ENCODE measurements around the gene INPPL1. TPM values are rescaled to one million over a fixed set of nuclear protein-coding genes. Genes with fewer than 3 reads are reported as not detected.

Gene INPPL1
- total RNA-seq, 1 donor from 2014 or later = 93.1 TPM

DNA sequence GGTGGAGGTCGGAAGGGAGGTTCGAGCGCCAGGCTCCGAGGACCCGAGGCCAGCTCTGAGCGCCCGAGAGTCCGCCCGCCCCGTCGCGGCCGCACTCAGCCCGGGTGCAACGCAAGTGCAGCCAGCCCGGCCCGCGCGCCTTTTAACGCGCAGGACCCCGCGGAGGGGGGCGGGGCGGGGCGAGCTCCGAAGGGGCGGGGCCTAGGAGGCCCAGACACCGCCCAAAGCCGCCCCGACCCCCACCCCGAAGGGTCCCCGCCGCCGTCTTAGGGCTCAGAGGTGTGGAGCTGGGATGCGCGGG, 19.4 kb downstream of the INPPL1 start, which contains the start of gene PHOX2A:
PHOX2A (minus strand) TSS at position 117 of the 301 bp plus-strand sequence. CDS start 172 bp downstream, outside the sequence.
- TF ChIP-seq, protein P1, sequence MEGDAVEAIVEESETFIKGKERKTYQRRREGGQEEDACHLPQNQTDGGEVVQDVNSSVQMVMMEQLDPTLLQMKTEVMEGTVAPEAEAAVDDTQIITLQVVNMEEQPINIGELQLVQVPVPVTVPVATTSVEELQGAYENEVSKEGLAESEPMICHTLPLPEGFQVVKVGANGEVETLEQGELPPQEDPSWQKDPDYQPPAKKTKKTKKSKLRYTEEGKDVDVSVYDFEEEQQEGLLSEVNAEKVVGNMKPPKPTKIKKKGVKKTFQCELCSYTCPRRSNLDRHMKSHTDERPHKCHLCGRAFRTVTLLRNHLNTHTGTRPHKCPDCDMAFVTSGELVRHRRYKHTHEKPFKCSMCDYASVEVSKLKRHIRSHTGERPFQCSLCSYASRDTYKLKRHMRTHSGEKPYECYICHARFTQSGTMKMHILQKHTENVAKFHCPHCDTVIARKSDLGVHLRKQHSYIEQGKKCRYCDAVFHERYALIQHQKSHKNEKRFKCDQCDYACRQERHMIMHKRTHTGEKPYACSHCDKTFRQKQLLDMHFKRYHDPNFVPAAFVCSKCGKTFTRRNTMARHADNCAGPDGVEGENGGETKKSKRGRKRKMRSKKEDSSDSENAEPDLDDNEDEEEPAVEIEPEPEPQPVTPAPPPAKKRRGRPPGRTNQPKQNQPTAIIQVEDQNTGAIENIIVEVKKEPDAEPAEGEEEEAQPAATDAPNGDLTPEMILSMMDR (IDR thresholded peaks at IDR 0.05; ENCODE audit: insufficient read depth, low read length, poor library complexity, severe bottlenecking) = no peak
- Histone ChIP-seq H3K27me3 (ENCODE audit: control insufficient read depth, insufficient read depth, low read length) (peaks cover 70% of the 10 kb centered on the region), H3K36me3 (ENCODE audit: control insufficient read depth, insufficient read depth, low read length) (no peaks in the 10 kb centered on the region), H3K4me3 (ENCODE audit: low read depth, low read length) (no peak within 1 kb of the TSS)
- DNase-seq (ENCODE audit: low read depth) = no peak

DNA sequence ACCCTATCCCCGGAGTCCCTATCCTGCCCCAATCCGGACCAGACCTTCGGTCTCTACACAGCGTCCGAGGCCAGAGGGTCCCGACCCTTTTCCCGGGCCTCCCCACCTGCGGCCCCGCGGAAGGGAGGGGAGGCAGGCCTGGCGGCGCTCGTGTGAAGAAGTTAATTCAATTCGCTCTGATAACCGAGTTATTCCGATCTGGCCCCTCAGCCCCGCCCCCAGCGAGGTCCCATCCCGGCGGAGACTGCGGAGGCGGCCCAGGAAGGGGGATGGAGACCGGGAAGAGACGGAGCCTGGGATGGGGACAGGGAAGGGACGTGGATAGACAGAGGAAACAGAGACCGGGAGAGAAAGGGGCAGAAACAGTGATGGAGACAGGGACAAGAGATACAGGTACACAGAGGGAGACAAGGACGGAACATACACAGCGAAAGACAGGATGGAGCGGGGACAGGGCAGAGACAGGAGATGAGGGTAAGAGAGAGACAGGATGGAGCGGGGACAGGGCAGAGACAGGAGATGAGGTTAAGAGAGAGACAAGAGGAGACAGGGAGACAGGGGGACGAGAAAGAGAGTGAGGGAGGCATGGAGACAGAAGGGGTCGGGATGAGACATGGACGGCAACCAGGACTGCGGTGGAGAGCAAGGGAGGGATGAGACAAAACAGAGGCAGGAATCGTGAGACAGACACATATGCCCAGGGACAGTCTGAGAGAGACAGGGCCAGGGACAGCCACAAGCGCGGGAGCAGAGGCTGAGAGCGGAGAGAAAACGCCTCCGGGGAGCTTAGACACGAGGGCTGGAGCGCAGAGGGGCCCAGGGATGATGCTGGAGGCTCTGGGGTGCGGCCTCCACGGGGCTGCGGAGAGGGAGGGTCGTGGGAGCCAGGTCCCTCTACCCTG, 20.0 kb downstream of the INPPL1 start:
- DNase-seq (ENCODE audit: low read depth) = no peak
- TF ChIP-seq, protein P1 (IDR thresholded peaks at IDR 0.05; ENCODE audit: insufficient read depth, low read length, poor library complexity, severe bottlenecking) = no peak
- Histone ChIP-seq H3K27me3 (ENCODE audit: control insufficient read depth, insufficient read depth, low read length) (peaks cover 64% of the 10 kb centered on the region), H3K4me3 (ENCODE audit: low read depth, low read length) (no peak overlapping the region), H3K36me3 (ENCODE audit: control insufficient read depth, insufficient read depth, low read length) (no peaks in the 10 kb centered on the region)

GRCh38 chr11:72245263-72245816, 20.8 kb downstream of the INPPL1 start:
- no peak for DNase-seq (ENCODE audit: low read depth)
- Histone ChIP-seq H3K27me3 (ENCODE audit: control insufficient read depth, insufficient read depth, low read length) (peaks cover 59% of the 10 kb centered on the region), H3K4me3 (ENCODE audit: low read depth, low read length) (no peak overlapping the region), H3K36me3 (ENCODE audit: control insufficient read depth, insufficient read depth, low read length) (no peaks in the 10 kb centered on the region)
- TF ChIP-seq, protein P1 (IDR thresholded peaks at IDR 0.05; ENCODE audit: insufficient read depth, low read length, poor library complexity, severe bottlenecking) = no peak

GRCh38 chr11:72247584-72247983, 23.0 kb downstream of the INPPL1 start:
- Histone ChIP-seq H3K4me3 (ENCODE audit: low read depth, low read length) (no peak overlapping the region), H3K27me3 (ENCODE audit: control insufficient read depth, insufficient read depth, low read length) (peaks cover 48% of the 10 kb centered on the region), H3K36me3 (ENCODE audit: control insufficient read depth, insufficient read depth, low read length) (no peaks in the 10 kb centered on the region)
- DNase-seq (ENCODE audit: low read depth) = no peak
- TF ChIP-seq, protein P1 (IDR thresholded peaks at IDR 0.05; ENCODE audit: insufficient read depth, low read length, poor library complexity, severe bottlenecking) = no peak

DNA sequence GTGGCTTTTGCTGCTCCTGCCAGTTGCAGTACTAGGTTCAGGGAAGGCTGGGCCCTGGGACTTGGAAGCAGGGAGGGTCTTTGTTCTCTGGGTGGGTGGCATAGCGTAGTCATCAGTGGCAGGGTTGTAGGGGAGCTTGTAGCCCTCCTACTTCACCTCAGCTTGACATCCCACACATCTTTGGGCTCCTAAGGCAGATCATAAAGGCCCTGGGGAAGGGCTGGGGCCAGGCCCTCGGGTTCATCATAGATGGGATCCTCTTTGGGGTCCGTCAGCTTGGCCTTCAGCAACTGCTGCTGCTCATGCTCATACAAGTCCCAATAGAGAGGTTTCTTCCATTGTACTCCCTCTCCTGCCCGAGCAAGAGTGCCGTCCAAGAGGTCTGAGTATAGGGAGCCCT, 25.4 kb downstream of the INPPL1 start:
- H3K27me3 ChIP-seq (ENCODE audit: control insufficient read depth, insufficient read depth, low read length) = peaks cover 25% of the 10 kb centered on the region
- TF ChIP-seq, protein P1 (IDR thresholded peaks at IDR 0.05; ENCODE audit: insufficient read depth, low read length, poor library complexity, severe bottlenecking) = no peak

More for the DNA sequence above, 25.4 kb downstream of the INPPL1 start:
- Histone ChIP-seq H3K4me3 (ENCODE audit: low read depth, low read length) (no peak overlapping the region), H3K36me3 (ENCODE audit: control insufficient read depth, insufficient read depth, low read length) (no peaks in the 10 kb centered on the region)
- no peak for DNase-seq (ENCODE audit: low read depth)

All from kidney epithelial cell (primary cell).